K562 (cell line): ENCODE measurements around the gene SNU13. TPM values are rescaled to one million over a fixed set of nuclear protein-coding genes. Genes with fewer than 3 reads are reported as not detected.
"Not testable (repeated sequence)": the region's sequence is repeated elsewhere in the genome, so short reads cannot be mapped to it uniquely, and the experiment has no call there.

Experiments used
- ATAC-seq: fragments of 200-7000 bp; cut with Tn5 transposase; 3 replicates; pipeline ENCODE4 v1.9.1; 2020; ENCODE audit warnings: moderate library complexity
- BruUV-seq: library from RNA; stranded (reverse); fragments of 400-500 nt; replicated peaks from 2 replicates; lab custom pipeline; 2021; lab: Mats Ljungman, UMichigan
- CTCF ChIA-PET: fragments of 300-600 bp; formaldehyde crosslinking; extraction: SDS; loops from one replicate; lab custom pipeline; 2021; ENCODE audit warnings: low intra/inter-chr PET ratio; lab: Yijun Ruan, JAX
- POLR2A ChIA-PET: fragments of 300-600, 350-650 bp; sonication (Branson Sonifier 250); formaldehyde crosslinking; extraction: SDS; loops from one replicate; lab custom pipeline; 2021; ENCODE audit warnings: antibody characterized with exemption, inconsistent platforms; lab: Yijun Ruan, JAX
- DNase-seq, 4 experiments: peaks; one replicate each; pipeline versions ENCODE4 v3.0.0 to v3.0.0-alpha.2; 2011 to 2018; ENCODE audit warnings: low spot score in 3 of 4, mixed read lengths in 3 of 4; ENCODE audit errors: extremely low read depth in 1 of 4
- FAIRE-seq: peaks from 2 replicates; lab custom pipeline; 2011; peaks lifted over from hg19 to GRCh38; lab: Jason Lieb, UNC
- H2AFZ ChIP-seq: 2 replicates; pipeline ENCODE4 v1.6.0; 2011; ENCODE audit warnings: low read depth, low read length, control low read depth, inconsistent platforms
- H3K27ac ChIP-seq: fragments of 200-600 bp; 3 replicates; pipeline ENCODE4 v1.8.0; 2011; ENCODE audit warnings: low read depth, mild to moderate bottlenecking, control low read depth, inconsistent platforms, low read length, moderate library complexity, mixed read lengths; ENCODE audit errors: extremely low read depth
- H3K27me3 ChIP-seq, 2 experiments: fragments of 300-600 bp in 1 of 2; 2 replicates in 1 of 2; 3 replicates in 1 of 2; pipeline versions ENCODE4 v1.6.0 to v1.8.0; 2011; ENCODE audit warnings: inconsistent platforms in 2 of 2, low read length in 2 of 2, mild to moderate bottlenecking in 1 of 2, mixed read lengths in 1 of 2, moderate library complexity in 1 of 2; ENCODE audit not compliant: control insufficient read depth in 2 of 2, insufficient read depth in 2 of 2
- H3K36me3 ChIP-seq: fragments of 300-600 bp; 3 replicates; pipeline ENCODE4 v1.8.0; 2011; ENCODE audit warnings: mild to moderate bottlenecking, low read length, inconsistent platforms; ENCODE audit not compliant: control insufficient read depth, insufficient read depth
- H3K4me1 ChIP-seq, 2 experiments: fragments of 200-600 bp in 1 of 2; replicated peaks in 1 of 2; 2 replicates in 1 of 2; 3 replicates in 1 of 2; pipeline versions ENCODE4 v1.5.1 to v1.8.0; 2011; ENCODE audit warnings: inconsistent platforms in 2 of 2, low read length in 2 of 2, mild to moderate bottlenecking in 1 of 2, mixed read lengths in 1 of 2, moderate library complexity in 1 of 2; ENCODE audit not compliant: control insufficient read depth in 2 of 2, insufficient read depth in 2 of 2
- H3K4me2 ChIP-seq: 2 replicates; pipeline ENCODE4 v1.6.1; 2011; ENCODE audit warnings: low read length, control low read depth, inconsistent platforms, mixed read lengths; ENCODE audit not compliant: insufficient read depth
- H3K4me3 ChIP-seq: fragments of 200-600 bp; sonication (generic), shearing (Covaris generic); 2 replicates; pipeline ENCODE4 v1.5.1; 2016; ENCODE audit warnings: control low read depth, inconsistent platforms
- H3K79me2 ChIP-seq: fragments of 200-600 bp; 3 replicates; pipeline ENCODE4 v1.8.0; 2011; ENCODE audit warnings: low read length, inconsistent platforms; ENCODE audit not compliant: control insufficient read depth, insufficient read depth
- H3K9ac ChIP-seq, 2 experiments: 2 replicates each; pipeline versions ENCODE4 v1.6.0 to v1.6.1; 2011; ENCODE audit warnings: low read depth in 2 of 2, low read length in 2 of 2, control low read depth in 1 of 2, inconsistent platforms in 1 of 2, mild to moderate bottlenecking in 1 of 2, mixed read lengths in 1 of 2; ENCODE audit not compliant: insufficient read depth in 1 of 2
- H3K9me1 ChIP-seq: one replicate; pipeline ENCODE4 v1.6.0; 2011; ENCODE audit warnings: inconsistent platforms, mild to moderate bottlenecking, low read length, moderate library complexity; ENCODE audit not compliant: control insufficient read depth, insufficient read depth
- H3K9me3 ChIP-seq: replicated peaks from 2 replicates; pipeline ENCODE4 v1.5.1; 2011; ENCODE audit warnings: low read depth, low read length, inconsistent platforms; ENCODE audit not compliant: control insufficient read depth, insufficient read depth
- H4K20me1 ChIP-seq: replicated peaks from 2 replicates; pipeline ENCODE4 v1.6.1; 2011; ENCODE audit warnings: low read length, inconsistent platforms, mixed read lengths; ENCODE audit not compliant: control insufficient read depth, insufficient read depth
- ZNF592 ChIP-seq: fragments of 450-650 bp; IDR thresholded peaks from 2 replicates; pipeline ENCODE4 v1.6.1; 2017; ENCODE audit warnings: antibody characterized with exemption, mild to moderate bottlenecking
- whole genome bisulfite sequencing: fragments of 100-300 bp; shearing (Covaris generic); methylation state at CpG from one replicate; pipeline ENCODE4 v1.1.6; 2016; ENCODE audit warnings: low coverage, mixed read lengths; ENCODE audit not compliant: insufficient coverage; ENCODE audit errors: missing lambda C conversion rate; 5-methylcytosine and 5-hydroxymethylcytosine counted together
- in situ Hi-C: fragments of 300-500 bp; cut with MboI; formaldehyde crosslinking; loops from 4 replicates; pipeline ENCODE4 v1.15.0; 2018; ENCODE audit warnings: inconsistent platforms, mixed read lengths
- intact Hi-C: fragments of 100-400 bp; cut with micrococcal nuclease; formaldehyde crosslinking; loops from 2 replicates; pipeline ENCODE4 v1.14.2; 2022
- polyA plus RNA-seq, 8 experiments: library from polyadenylated mRNA; depleted of rRNA in 4 of 8; stranded (reverse) in 5 of 8; unstranded in 3 of 8; fragments of >200 nt; fragmentation: Nextera tagmentation in 2 of 8; fragmentation: Illumina TruSeq in 1 of 8; extraction: Ambion mirVana in 2 of 8; extraction: Trizol in 1 of 8; gene quantifications; 2 replicates each; pipeline versions ENCODE4 v1.2.1 to v1.2.3, GENCODE V29; 2011 to 2014; ENCODE audit warnings: inconsistent platforms in 1 of 8, missing spikeins in 1 of 8
- total RNA-seq, 7 experiments: library from RNA; depleted of rRNA in 6 of 7; stranded (reverse); fragments of >200 nt in 6 of 7; fragmentation: Illumina TruSeq in 2 of 7; extraction: Trizol in 2 of 7; gene quantifications; 2 replicates each; pipeline versions ENCODE4 v1.2.1 to v1.2.3, GENCODE V29; 2011 to 2021; ENCODE audit warnings: low replicate concordance in 1 of 7

SNU13 gene
- total and polyA plus RNA-seq, 9 of the 15 experiments (the other 6 are each of a cell fraction or from before 2014, with no cell fraction given), result 185 to 981 (median 283) TPM

- 0 out of 2 replicates have a peak, but pooled peaks have one; percentile 28 for TF ChIP-seq ZNF592
- TF ChIP-seq, all 486 proteins: peak for 6
Measured at GRCh38 chr22:41687901-41688364, 734 bp downstream of the SNU13 start (continued).

- H2AFZ ChIP-seq, ATAC-seq, CTCF ChIA-PET, H3K4me2 ChIP-seq, DNase-seq, H4K20me1 ChIP-seq, H3K27ac ChIP-seq, FAIRE-seq, H3K36me3 ChIP-seq, intact Hi-C loops, BruUV-seq, H3K9me3 ChIP-seq, H3K9me1 ChIP-seq, H3K27me3 ChIP-seq, in situ Hi-C loops: not testable (repeated sequence)
- POLR2A ChIA-PET, result interaction anchor here (0.7 to 3.4 kb wide), 2 partner anchors 11 to 42 kb away, joined by 3 to 26 read pairs; partner anchors contain the start of gene MEI1
- H3K9ac ChIP-seq, result peak overlapping the region; percentile 68 to 97; a peak in 2 of 4 replicates
- WGBS, result 54% methylated on average over 9 of the region's 11 CpGs
- H3K4me3 ChIP-seq, result peak overlapping the region; percentile 95
- peaks cover 3 to 13% of the 10 kb centered on the region in 2 experiments; a peak in 3 of 5 replicates for H3K4me1 ChIP-seq
- peaks cover 71% of the 10 kb centered on the region for H3K79me2 ChIP-seq
Measured at GRCh38 chr22:41686890-41687289, 1.8 kb downstream of the SNU13 start.
